Caco-2 (cell line): ENCODE results near the gene CABP1. TPM values are rescaled to one million over a fixed set of nuclear protein-coding genes. Genes with fewer than 3 reads are reported as not detected.

Experiments
- BruUV-seq: library from RNA; stranded (reverse); fragments of 400-500 nt; replicated peaks from 2 replicates; lab custom pipeline; 2021; lab: Mats Ljungman, UMichigan
- CTCF ChIA-PET: fragments of 300-600 bp; sonication (Branson Sonifier 250); formaldehyde crosslinking; loops from one replicate; lab custom pipeline; 2022; ENCODE audit warnings: antibody characterized with exemption; lab: Charles Lee
- POLR2A ChIA-PET: fragments of 300-600 bp; sonication (Branson Sonifier 250); formaldehyde crosslinking; loops from one replicate; lab custom pipeline; 2022; ENCODE audit warnings: antibody characterized with exemption; lab: Charles Lee
- DNase-seq, 2 experiments: peaks; one replicate each; pipeline versions ENCODE4 v3.0.0 to v3.0.0-alpha.2; 2020 to 2022
- H3K27me3 ChIP-seq: replicated peaks from 2 replicates; pipeline ENCODE4 v1.6.0; 2011; ENCODE audit warnings: low read length; ENCODE audit not compliant: control insufficient read depth, insufficient read depth
- H3K36me3 ChIP-seq: 2 replicates; pipeline ENCODE4 v1.5.1; 2011; ENCODE audit warnings: low read length; ENCODE audit not compliant: control insufficient read depth, insufficient read depth
- H3K4me1 ChIP-seq: fragments of 250-450 bp; sonication (Bioruptor Pico); 2 replicates; pipeline ENCODE4 v1.5.1; 2020; ENCODE audit warnings: mild to moderate bottlenecking
- H3K4me3 ChIP-seq: 2 replicates; pipeline ENCODE4 v1.5.1; 2011; ENCODE audit warnings: low read depth, mild to moderate bottlenecking, control low read depth, low read length
- H3K9me3 ChIP-seq: fragments of 250-450 bp; sonication (Bioruptor Pico); 2 replicates; pipeline ENCODE4 v1.5.1; 2020; ENCODE audit warnings: mild to moderate bottlenecking, moderate library complexity
- H3K27ac Mint-ChIP-seq: one replicate; pipeline ENCODE4 v1.8.0; 2022; ENCODE audit warnings: mixed read lengths; ENCODE audit not compliant: unreplicated experiment
- H3K27me3 Mint-ChIP-seq: one replicate; pipeline ENCODE4 v1.8.0; 2022; ENCODE audit warnings: mixed read lengths; ENCODE audit not compliant: insufficient read depth, unreplicated experiment
- H3K36me3 Mint-ChIP-seq: one replicate; pipeline ENCODE4 v1.8.0; 2022; ENCODE audit warnings: mild to moderate bottlenecking, mixed read lengths; ENCODE audit not compliant: insufficient read depth, unreplicated experiment
- H3K4me1 Mint-ChIP-seq: one replicate; pipeline ENCODE4 v1.8.0; 2022; ENCODE audit warnings: low read depth, mixed read lengths; ENCODE audit not compliant: unreplicated experiment
- H3K4me3 Mint-ChIP-seq: one replicate; pipeline ENCODE4 v1.8.0; 2022; ENCODE audit warnings: mild to moderate bottlenecking, moderate library complexity, mixed read lengths; ENCODE audit not compliant: unreplicated experiment
- H3K9me3 Mint-ChIP-seq: one replicate; pipeline ENCODE4 v1.8.0; 2022; ENCODE audit warnings: mixed read lengths; ENCODE audit not compliant: unreplicated experiment
- intact Hi-C: fragments of 100-400 bp; cut with micrococcal nuclease; formaldehyde crosslinking; loops from one replicate; pipeline ENCODE4 v1.10.0; 2022; ENCODE audit not compliant: unreplicated experiment
- total RNA-seq: library from RNA; stranded (reverse); gene quantifications from 2 replicates; pipeline ENCODE4 v1.2.3, GENCODE V29; 2022
- TF ChIP-seq, protein P1 (sequence below), 2 experiments: fragments of 200-600 bp in 1 of 2; IDR thresholded peaks; 1 replicate in 1 of 2; 2 replicates in 1 of 2; pipeline versions ENCODE4 v1.5.1 to v1.8.0; 2011 to 2022; ENCODE audit warnings: antibody characterized with exemption in 1 of 2, control low read depth in 1 of 2, inconsistent platforms in 1 of 2, low read depth in 1 of 2, low read length in 1 of 2, mild to moderate bottlenecking in 1 of 2, moderate library complexity in 1 of 2; ENCODE audit not compliant: insufficient read depth in 1 of 2, severe bottlenecking in 1 of 2, unreplicated experiment in 1 of 2

The CABP1 gene
- total RNA-seq, 1 experiment from 2014 or later: 0.95 TPM

DNA sequence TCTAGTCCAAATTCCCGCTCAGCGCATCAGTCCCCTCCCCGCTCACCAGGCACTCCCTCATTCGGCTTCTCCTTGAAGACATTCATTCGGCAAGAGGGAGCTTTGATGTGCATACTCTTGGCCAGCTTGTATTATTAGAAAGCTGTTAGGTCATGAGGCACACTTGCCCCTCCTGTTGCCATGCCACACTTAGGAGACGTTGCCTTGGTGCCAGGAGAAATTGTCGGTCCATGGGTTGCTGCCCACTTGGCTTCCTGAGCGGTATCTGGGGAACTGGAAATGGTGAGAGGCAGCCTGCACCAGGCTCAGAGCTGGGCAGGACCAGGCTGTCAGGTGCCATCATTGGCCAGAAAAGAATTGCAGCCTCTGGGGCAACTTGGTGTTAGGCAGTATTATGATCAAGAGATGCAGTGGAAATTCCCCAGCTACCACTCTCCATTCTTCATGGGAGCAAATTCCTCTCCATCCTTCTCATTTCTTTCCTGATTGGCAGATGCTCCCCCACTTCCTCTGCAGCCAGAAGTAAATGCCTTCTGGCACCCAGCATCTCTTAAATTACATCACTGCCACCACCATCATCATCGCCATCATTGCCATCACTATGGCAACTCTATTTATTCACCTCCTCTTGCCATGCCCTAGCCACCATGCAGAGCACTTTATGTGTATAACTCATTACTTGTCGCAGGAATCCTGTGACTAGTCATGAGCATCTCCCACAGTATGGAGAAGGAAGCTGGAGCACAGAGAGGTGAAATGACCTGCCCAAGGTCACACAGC, 12.4 kb downstream of the CABP1 start:
- Mint-ChIP-seq H3K4me3 (no peak overlapping the region), H3K27ac (no peak overlapping the region), H3K27me3 (peaks cover 3% of the 10 kb centered on the region), H3K36me3 (no peaks in the 10 kb centered on the region), H3K9me3 (no peaks in the 10 kb centered on the region), H3K4me1 (peaks cover 6% of the 10 kb centered on the region)
- BruUV-seq: no TSS peak
- TF ChIP-seq, protein P1, sequence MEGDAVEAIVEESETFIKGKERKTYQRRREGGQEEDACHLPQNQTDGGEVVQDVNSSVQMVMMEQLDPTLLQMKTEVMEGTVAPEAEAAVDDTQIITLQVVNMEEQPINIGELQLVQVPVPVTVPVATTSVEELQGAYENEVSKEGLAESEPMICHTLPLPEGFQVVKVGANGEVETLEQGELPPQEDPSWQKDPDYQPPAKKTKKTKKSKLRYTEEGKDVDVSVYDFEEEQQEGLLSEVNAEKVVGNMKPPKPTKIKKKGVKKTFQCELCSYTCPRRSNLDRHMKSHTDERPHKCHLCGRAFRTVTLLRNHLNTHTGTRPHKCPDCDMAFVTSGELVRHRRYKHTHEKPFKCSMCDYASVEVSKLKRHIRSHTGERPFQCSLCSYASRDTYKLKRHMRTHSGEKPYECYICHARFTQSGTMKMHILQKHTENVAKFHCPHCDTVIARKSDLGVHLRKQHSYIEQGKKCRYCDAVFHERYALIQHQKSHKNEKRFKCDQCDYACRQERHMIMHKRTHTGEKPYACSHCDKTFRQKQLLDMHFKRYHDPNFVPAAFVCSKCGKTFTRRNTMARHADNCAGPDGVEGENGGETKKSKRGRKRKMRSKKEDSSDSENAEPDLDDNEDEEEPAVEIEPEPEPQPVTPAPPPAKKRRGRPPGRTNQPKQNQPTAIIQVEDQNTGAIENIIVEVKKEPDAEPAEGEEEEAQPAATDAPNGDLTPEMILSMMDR (IDR thresholded peaks at IDR 0.05; ENCODE audit: insufficient read depth in 1 of 2, low read depth in 1 of 2, low read length in 1 of 2, severe bottlenecking in 1 of 2, unreplicated experiment in 1 of 2): no peak
- H3K36me3 ChIP-seq: no peaks in the 10 kb centered on the region
- H3K4me3 ChIP-seq: no peak overlapping the region
- H3K9me3 ChIP-seq: no peaks in the 10 kb centered on the region
- no peaks in the 10 kb centered on the region for H3K4me1 ChIP-seq
- H3K27me3 ChIP-seq: no peaks in the 10 kb centered on the region
- DNase-seq: no peak
- ChIA-PET CTCF (interaction anchor here (0.5 kb wide), 1 partner anchor 103 kb away, joined by 4 read pairs; no protein-coding TSS in a partner anchor), POLR2A (no interaction called here)
- intact Hi-C loops: no loop called here

DNA sequence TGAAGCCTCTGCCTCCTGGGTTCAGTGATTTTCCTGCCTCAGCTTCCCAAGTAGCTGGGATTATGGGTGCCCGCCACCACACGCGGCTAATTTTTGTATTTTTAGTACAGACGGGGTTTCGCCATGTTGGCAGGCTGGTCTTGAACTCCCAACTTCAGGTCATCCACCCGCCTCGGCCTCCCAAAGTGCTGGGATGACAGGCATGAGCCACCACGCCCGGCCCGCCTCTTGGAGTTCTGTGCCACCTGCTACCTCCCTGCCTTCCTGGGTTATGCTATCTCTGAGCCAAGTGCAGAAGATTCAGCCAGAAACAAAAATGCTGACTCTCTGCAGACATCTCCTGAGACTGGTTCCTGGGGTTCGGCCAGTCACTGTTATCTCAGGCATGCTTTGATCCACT, 13.2 kb downstream of the CABP1 start:
- no peaks in the 10 kb centered on the region for H3K9me3 Mint-ChIP-seq
- Histone ChIP-seq H3K4me3 (no peak overlapping the region), H3K36me3 (no peaks in the 10 kb centered on the region), H3K4me1 (no peaks in the 10 kb centered on the region), H3K27me3 (no peaks in the 10 kb centered on the region), H3K9me3 (no peaks in the 10 kb centered on the region)
- no peak for DNase-seq
- peaks cover 6% of the 10 kb centered on the region for H3K4me1 Mint-ChIP-seq
- ChIA-PET CTCF (no interaction called here), POLR2A (no interaction called here)
- no TSS peak for BruUV-seq
- TF ChIP-seq, protein P1 (IDR thresholded peaks at IDR 0.05; ENCODE audit: insufficient read depth in 1 of 2, low read depth in 1 of 2, low read length in 1 of 2, severe bottlenecking in 1 of 2, unreplicated experiment in 1 of 2): no peak
- no peak overlapping the region for H3K4me3 Mint-ChIP-seq
- H3K36me3 Mint-ChIP-seq: no peaks in the 10 kb centered on the region
- no peak overlapping the region for H3K27ac Mint-ChIP-seq
- intact Hi-C loops: no loop called here
- peaks cover 3% of the 10 kb centered on the region for H3K27me3 Mint-ChIP-seq

DNA sequence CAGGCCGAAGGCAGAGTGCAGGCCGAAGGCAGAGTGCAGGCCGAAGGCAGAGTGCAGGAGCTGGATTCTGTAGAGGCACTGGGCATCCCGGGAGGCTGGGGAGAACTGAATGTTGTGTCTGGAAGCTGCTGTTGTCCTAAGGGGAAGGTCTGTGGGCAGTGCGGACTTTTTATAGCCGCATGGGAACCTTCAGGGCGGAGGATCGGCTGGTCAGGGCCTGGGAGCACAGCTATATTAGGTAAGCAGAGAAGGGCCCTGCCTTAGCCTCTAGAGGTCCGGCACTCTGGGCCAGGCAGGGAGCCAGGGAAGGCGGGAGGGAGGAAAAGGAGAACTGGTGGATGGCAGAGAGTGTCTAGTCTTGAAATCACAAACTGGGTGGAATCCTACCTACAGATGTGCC, 14.2 kb downstream of the CABP1 start:
- no peak for DNase-seq
- CTCF ChIA-PET: no interaction called here
- no peaks in the 10 kb centered on the region for H3K9me3 Mint-ChIP-seq
- H3K4me1 Mint-ChIP-seq: peaks cover 6% of the 10 kb centered on the region
- Histone ChIP-seq H3K27me3 (no peaks in the 10 kb centered on the region), H3K36me3 (no peaks in the 10 kb centered on the region), H3K4me1 (no peaks in the 10 kb centered on the region), H3K9me3 (no peaks in the 10 kb centered on the region), H3K4me3 (no peak overlapping the region)
- peaks cover 3% of the 10 kb centered on the region for H3K27me3 Mint-ChIP-seq
- H3K4me3 Mint-ChIP-seq: no peak overlapping the region
- no TSS peak for BruUV-seq
- TF ChIP-seq, protein P1 (IDR thresholded peaks at IDR 0.05; ENCODE audit: insufficient read depth in 1 of 2, low read depth in 1 of 2, low read length in 1 of 2, severe bottlenecking in 1 of 2, unreplicated experiment in 1 of 2): no peak
- no peak overlapping the region for H3K27ac Mint-ChIP-seq
- H3K36me3 Mint-ChIP-seq: no peaks in the 10 kb centered on the region
- POLR2A ChIA-PET: no interaction called here
- intact Hi-C loops: no loop called here
